T-helper 1 cell treated with Interleukin-12 subunit alpha and Interleukin-12 subunit beta and Interleukin-4 antibody, amounts not matched to agents 30 ng/mL and 1 ng/mL, for 36 hours (primary cell): ENCODE measurements around the gene TTLL5. TPM values are rescaled to one million over a fixed set of nuclear protein-coding genes. Genes with fewer than 3 reads are reported as not detected.

Experiments used
- intact Hi-C: fragments of 100-400 bp; cut with micrococcal nuclease; formaldehyde crosslinking; loops from one replicate; pipeline ENCODE4 v1.15.1; 2024
- total RNA-seq: library from RNA; stranded (reverse); gene quantifications from 2 replicates; pipeline ENCODE4 v1.2.3, GENCODE V29; 2022

Gene TTLL5
- total RNA-seq, 1 donor from 2014 or later = 31.7 TPM

DNA sequence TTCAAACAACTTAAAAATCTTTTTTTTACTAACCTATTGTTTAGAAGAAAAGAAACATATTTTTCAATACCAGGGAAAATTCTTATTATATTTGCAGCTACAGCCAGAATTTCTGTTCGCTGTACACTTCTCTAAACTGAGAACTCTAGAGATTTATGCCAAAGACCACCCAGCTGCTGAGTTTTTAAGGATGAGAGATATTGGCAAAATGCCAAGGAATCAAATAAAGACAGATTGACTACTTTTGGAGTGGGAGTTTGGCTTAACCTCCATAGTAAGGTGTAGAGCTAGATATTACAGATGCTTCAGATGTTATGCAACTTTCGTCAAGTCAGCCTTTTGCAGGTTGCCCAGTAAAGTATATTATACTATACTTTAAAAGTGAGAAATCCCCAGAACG is 71.8 kb downstream of the TTLL5 start:
- intact Hi-C loops = no loop called here

GRCh38 chr14:75734854-75735253 is 73.8 kb downstream of the TTLL5 start:
- intact Hi-C loops = no loop called here

DNA sequence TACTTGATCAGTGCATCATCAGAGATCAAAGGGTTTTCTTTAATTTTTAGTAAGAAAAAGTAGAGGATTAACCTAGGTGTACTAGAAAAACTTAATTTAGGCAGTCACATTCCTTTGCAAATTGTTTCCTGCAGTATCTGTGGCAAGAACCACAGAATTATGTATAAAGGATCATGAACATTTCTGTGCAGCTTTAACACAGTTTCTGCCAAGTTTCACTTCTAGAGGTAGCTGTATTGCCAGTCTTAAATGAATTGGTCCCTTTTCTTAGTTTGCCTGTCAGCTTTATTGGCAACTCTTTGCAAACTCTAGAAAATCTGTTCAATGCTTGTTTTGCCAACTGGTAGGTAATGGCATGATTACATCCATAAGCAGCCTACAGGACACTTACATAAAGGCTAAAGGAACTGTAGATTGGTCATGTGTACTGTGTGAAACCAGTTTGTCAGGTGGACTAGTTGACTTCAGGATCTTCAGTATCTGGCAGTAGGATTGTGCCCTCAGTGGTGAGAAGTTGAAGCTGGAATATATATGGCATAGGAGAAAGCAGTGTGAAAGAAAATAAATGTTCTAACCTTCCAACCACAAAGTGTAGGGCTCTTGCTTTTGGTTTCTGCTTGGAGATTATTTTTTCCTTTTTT is 75.9 kb downstream of the TTLL5 start:
- intact Hi-C loops = no loop called here

GRCh38 chr14:75738192-75738591 is 77.1 kb downstream of the TTLL5 start:
- intact Hi-C loops = no loop called here

DNA sequence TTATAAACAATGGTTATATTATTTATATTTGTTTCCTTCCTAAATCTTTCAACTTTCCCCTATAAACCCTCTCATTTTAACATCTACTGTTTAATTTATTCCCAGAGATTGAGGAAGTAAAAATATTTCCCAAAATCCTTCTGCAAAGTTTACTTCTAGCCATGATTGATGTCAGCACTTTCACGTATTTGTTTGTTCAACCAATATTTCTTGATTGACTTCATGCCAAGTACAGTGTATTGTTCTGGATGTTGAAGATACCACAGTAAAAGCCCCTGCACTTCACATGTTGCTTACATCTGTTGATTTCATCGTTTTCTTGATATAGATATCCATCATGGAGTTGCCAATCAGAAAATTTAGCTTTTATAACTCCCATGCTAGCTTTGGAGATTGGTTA is 81.8 kb downstream of the TTLL5 start:
- intact Hi-C loops = no loop called here

GRCh38 chr14:75747899-75748298 is 86.9 kb downstream of the TTLL5 start:
- intact Hi-C loops = no loop called here

GRCh38 chr14:75748336-75748735 is 87.3 kb downstream of the TTLL5 start:
- intact Hi-C loops = no loop called here

- intact Hi-C loops = no loop called here
These were observed 90.2 kb downstream of the TTLL5 start for GRCh38 chr14:75751296-75751695.

DNA sequence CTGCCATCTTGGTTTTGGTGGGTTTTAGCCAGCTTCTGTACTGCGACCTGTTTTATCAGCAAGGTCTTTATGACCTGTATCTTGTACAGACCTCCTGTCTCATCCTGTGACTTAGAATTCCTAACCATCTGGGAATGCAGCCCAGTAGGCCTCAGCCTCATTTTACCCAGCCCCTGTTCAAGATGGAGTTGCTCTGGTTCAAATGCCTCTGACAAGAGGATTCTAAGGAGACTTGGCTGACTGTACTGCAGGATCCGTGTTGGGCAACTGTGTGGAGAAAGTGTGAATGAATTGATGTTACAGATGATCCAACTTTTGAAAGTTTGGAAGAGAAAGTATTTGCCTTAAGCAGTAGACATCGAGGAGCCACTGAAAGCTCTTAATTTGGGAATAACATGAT is 91.0 kb downstream of the TTLL5 start:
- intact Hi-C loops = no loop called here

GRCh38 chr14:75752907-75753594 is 92.0 kb downstream of the TTLL5 start:
- intact Hi-C loops = no loop called here

- intact Hi-C loops = no loop called here
These were observed 92.7 kb downstream of the TTLL5 start for GRCh38 chr14:75753696-75754095.

GRCh38 chr14:75757644-75758402 is 96.8 kb downstream of the TTLL5 start:
- intact Hi-C loops = no loop called here

- intact Hi-C loops = no loop called here
These were observed 103.0 kb downstream of the TTLL5 start for GRCh38 chr14:75764020-75764419.

DNA sequence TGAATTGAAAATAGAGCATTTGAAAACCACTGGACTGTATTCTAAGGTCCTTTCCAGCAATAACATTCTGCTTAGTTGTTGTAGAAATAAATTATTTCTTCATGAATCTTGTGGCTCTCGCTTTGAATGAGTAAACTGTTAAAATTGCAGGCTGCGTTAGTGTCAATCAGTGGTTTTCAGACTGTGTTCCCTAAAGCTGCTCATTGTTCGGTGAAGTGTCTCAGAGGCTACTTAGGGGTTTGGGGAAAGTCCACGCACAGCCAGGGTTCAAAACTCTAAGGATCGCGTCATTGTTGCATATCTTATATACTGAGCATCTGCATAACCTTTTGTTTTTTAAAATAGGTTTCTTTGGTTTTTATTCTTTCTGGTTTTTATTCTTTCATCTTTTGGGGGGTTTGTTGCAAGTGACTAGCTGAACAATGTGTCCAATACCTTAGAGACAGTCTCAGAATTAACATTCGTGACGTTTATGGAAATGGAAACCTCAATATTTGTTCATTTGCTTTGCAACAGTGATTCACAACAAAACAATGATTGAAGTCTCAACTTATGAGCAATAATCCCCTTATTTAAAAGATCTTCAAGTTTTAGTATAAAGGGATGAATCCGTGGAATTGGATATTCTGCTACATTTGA is 108.1 kb downstream of the TTLL5 start:
- intact Hi-C loops = no loop called here

DNA sequence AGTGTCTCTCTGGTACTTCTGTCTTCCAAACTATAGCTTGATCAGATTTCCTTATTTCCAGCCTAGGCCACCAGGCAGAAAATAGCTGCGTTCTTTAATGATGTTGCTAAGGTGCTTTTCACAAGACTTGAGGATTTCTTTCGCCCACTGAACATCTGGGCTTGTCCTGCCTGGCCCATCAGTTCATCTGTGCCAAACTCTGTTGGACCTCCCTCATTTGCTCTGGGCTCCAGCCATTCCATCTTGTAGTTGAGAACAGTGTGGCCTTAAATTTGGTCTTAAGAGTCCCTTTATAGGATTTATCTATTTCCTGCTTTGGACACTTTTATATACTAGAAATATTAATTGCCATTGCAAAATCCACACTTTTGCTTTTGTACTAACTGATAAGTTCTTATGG is 109.6 kb downstream of the TTLL5 start:
- intact Hi-C loops = no loop called here

DNA sequence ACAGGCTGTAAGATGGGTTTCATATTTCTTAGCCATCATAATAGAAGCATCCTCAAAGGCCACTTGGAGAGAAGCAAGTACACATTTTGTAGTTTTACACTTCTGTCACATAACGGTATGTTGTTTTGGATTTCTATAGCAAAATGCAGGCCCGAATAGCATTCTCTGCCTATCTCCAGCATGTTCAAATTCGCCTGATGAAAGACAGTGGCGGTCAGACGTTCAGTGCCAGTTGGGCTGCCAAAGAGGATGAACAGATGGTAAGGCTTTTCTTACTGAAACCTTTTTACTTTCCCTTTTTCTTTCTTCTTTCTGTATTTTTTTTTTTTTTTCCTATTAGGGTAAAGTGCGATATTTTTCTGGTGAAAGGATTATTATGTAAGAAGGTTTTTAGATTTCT is 110.5 kb downstream of the TTLL5 start:
- intact Hi-C loops = no loop called here

- intact Hi-C loops = no loop called here
These were observed 112.0 kb downstream of the TTLL5 start for GRCh38 chr14:75773046-75773445.

DNA sequence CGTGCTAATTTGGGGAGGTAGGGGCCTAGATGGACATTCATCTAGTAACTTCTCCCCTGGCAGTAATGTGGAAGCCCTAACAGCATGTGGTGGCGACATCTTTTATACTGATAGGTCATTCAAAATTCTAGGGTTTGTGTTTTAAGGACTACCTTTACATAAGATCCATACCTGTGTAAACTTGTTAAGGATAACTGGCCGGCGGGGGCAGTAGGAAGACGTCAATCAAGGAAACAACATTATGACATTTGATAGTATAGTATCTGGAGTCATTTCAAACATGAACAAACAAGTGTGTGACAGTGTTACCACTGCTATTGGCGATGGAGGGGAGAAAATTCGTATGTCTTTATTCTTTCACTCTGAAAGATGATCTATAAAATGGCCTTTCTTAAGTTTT is 120.0 kb downstream of the TTLL5 start:
- intact Hi-C loops = no loop called here

- intact Hi-C loops = no loop called here
These were observed 122.1 kb downstream of the TTLL5 start for GRCh38 chr14:75783184-75783583.

GRCh38 chr14:75783602-75784313 is 122.7 kb downstream of the TTLL5 start:
- intact Hi-C loops = no loop called here

- intact Hi-C loops = no loop called here
These were observed 123.3 kb downstream of the TTLL5 start for GRCh38 chr14:75784314-75784686.
